Neural cell (in vitro differentiated cells): Measurements from ENCODE around the gene WNK2.

Experiments
- CTCF ChIP-seq: fragments of 450-650 bp; IDR thresholded peaks from 2 replicates; pipeline ENCODE4 v1.5.1; 2014; ENCODE audit warnings: antibody characterized with exemption, mild to moderate bottlenecking, moderate library complexity; ENCODE audit not compliant: poor library complexity, severe bottlenecking
- EP300 ChIP-seq: fragments of 450-650 bp; conservative IDR thresholded peaks from 2 replicates; pipeline ENCODE4 v1.6.1; 2014; ENCODE audit warnings: antibody characterized with exemption, mild to moderate bottlenecking, moderate library complexity; ENCODE audit not compliant: poor library complexity, severe bottlenecking
- EZH2 ChIP-seq: fragments of 200-600, 300-800 bp; shearing (Covaris generic), sonication (generic); IDR thresholded peaks from 2 replicates; pipeline ENCODE4 v1.6.1; 2014; ENCODE audit warnings: antibody characterized with exemption, low read length, borderline replicate concordance, mild to moderate bottlenecking; ENCODE audit not compliant: insufficient read depth, poor library complexity, severe bottlenecking
- MXI1 ChIP-seq: fragments of 450-650 bp; conservative IDR thresholded peaks from 2 replicates; pipeline ENCODE4 v1.6.1; 2014; ENCODE audit warnings: antibody characterized with exemption, mild to moderate bottlenecking; ENCODE audit not compliant: poor library complexity, severe bottlenecking
- POLR2AphosphoS5 ChIP-seq: IDR thresholded peaks from 2 replicates; pipeline ENCODE4 v1.6.1; 2012
- RAD21 ChIP-seq: fragments of 450-650 bp; conservative IDR thresholded peaks from 2 replicates; pipeline ENCODE4 v1.6.1; 2014; ENCODE audit warnings: antibody characterized with exemption, mild to moderate bottlenecking, moderate library complexity
- REST ChIP-seq: IDR thresholded peaks from 2 replicates; pipeline ENCODE4 v1.6.1; 2012; ENCODE audit warnings: borderline replicate concordance
- SMC3 ChIP-seq: fragments of 450-650 bp; conservative IDR thresholded peaks from 2 replicates; pipeline ENCODE4 v1.6.1; 2014; ENCODE audit warnings: antibody characterized with exemption, mild to moderate bottlenecking, moderate library complexity; ENCODE audit not compliant: poor library complexity
- TAF1 ChIP-seq: IDR thresholded peaks from 2 replicates; pipeline ENCODE4 v1.6.1; 2012; ENCODE audit warnings: low read depth

- TF ChIP-seq CTCF (no peak), REST (no peak), EZH2 (no peak), TAF1 (no peak), RAD21 (no peak), EP300 (no peak), SMC3 (no peak), POLR2AphosphoS5 (no peak), MXI1 (no peak)
These were observed 82.6 kb downstream of the WNK2 start for GRCh38 chr9:93266521-93267001.
